ENCODE results near the gene HHLA2.

HHLA2 gene

GRCh38 chr3:108300103-108300849 is 3.9 kb downstream of the HHLA2 start:
- no peak for DNase-seq

GRCh38 chr3:108301695-108302404 is 5.5 kb downstream of the HHLA2 start:
- DNase-seq, result no peak

DNA sequence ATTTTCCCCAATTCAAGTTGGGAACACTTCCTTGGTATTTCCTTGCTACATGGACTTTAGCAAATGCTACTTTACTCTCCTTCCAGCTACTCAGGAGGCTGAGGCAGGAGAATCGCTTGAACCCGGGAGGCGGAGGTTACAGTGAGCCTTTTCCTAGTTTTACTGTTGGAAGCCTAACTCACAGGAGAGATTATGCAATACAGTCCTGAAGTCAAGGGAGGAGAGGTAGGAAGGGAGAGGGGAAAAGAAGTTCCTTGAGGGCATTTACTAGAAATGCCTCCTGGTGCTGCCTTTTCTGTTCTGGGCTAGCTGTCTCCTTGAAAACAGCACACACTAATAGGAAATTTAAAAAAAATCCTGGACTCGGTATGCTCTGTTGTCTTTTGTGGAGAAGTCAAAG is 6.2 kb downstream of the HHLA2 start:
- DNase-seq, result no peak

- no peak for DNase-seq
Measured at GRCh38 chr3:108305484-108306172, 9.3 kb downstream of the HHLA2 start.

- no peak for DNase-seq
Measured at GRCh38 chr3:108311797-108312196, 15.4 kb downstream of the HHLA2 start.

- DNase-seq, result no peak
Measured at GRCh38 chr3:108312656-108313055, 16.3 kb downstream of the HHLA2 start.

DNA sequence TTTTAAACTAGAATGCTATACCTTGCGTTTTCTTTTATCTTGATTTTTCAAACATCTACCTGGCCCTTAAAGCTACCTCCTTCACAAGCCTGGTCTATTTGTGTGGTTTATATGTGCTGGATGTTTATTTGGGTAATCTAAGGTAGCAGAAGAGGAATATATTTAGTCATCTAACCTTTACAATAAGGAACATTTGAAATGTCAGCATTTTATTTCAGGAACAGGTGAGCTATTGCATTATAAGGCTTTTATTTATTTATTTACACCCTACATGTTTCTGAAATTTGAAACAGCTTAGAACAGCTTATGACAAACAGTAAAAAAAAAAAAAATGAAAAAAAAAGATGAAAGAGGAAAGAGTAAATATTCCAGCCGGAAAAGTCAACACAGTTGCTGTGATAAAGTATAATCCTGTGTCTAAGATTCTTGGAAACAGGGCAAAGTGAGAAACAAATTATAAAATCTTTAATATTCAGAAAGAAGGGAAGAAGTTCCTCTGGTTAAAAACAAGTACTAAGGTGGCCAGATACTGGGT is 19.5 kb downstream of the HHLA2 start:
- no peak for DNase-seq

GRCh38 chr3:108319428-108320082 is 23.2 kb downstream of the HHLA2 start:
- no peak for DNase-seq

DNA sequence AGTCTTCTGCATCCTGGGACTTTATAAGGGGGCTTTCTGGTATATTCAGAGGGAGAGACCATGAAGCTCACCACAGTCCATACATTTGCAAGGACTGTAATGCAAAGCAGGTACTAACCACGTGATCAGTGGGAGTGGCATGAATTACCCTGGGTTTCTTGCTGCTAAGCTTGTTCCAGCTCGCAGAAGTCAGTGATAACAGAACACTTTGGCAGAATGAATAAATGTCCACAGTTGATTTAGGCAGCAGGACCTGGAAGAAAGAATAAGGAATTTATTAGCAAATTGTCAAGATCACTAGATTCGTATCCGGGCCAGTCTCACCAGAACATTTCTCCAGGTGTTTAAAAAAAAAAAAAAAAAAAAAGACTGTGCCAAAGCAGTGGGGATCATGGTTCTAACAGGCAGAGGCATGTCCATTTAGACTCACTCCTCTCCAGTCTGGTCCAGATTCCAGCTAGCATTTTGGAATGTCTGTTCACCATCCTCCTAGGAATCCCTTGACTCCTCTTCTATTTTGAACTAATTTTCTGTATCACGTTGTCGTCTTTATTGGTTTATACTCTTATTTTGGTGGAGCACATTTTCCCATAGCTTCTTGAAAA is 24.5 kb downstream of the HHLA2 start:
- no peak for DNase-seq

GRCh38 chr3:108322352-108322751 is 26.0 kb downstream of the HHLA2 start:
- no peak for DNase-seq

DNA sequence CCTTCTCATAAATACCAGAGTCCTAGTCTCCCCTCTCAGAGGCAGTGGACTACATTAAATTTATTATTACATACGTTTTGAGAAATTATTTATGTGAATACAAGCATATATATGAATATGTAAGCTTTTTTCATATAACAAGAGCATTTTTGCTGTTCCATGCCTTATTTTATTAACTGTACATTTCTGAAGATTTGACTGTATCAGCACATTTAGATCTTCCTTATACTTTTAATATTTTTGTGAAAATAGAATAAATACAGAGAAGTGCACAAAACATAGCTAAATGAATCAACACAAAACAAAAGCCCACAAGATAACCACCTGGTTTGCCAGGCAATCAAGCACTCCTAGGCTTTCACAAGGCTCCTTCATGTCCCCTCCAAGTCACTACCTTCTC is 27.8 kb downstream of the HHLA2 start:
- no peak for DNase-seq

DNA sequence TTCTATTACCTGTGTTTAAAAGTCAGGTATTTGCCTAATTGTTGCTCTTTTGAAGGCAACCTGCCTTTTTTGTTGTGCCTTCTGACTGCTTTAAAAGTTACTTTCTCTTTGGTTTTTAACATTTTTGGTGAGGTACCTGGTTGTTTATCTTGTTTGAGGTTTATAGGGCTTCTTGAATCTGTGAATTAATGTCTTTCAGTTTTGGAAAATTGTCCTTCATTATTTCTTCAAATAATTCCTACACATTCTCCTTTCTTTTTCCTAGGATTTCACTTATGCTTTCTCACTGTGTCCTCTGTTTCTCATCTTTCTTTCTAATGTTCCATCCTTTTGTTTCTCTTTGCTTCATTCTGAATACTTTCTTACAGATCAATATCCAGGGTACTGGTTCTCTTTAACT is 30.8 kb downstream of the HHLA2 start:
- no peak for DNase-seq

DNA sequence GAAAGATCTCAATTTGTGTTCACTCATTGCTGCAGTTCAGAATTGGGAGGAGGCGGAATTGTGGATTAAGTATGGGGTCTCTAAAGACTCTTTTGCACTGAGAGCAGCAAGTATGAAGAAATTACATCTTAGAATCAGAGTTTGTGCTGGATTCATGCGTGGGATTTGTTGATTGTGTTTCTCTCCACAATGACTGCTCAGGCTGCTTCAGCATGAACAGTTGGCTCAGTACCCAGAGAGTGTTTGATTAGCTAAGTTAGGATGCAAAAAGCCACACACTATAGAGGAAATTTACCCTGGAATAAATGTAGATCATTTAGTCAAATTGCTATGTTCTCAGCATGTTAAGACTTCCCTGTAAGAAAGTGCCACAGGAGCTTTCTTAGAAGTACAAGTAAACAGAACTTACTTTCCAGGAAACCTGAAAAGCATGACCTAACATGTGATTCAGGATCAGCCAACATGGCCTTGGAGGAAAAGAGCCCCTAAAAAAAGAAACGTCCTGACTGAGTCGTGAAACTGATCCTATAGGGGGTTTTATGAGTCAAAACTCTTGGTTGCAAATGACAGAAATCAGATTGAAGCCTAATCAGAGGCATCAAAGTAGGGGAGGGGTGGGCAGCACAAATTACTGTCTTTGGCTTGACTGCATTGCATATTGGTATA is 32.6 kb downstream of the HHLA2 start:
- no peak for DNase-seq

DNA sequence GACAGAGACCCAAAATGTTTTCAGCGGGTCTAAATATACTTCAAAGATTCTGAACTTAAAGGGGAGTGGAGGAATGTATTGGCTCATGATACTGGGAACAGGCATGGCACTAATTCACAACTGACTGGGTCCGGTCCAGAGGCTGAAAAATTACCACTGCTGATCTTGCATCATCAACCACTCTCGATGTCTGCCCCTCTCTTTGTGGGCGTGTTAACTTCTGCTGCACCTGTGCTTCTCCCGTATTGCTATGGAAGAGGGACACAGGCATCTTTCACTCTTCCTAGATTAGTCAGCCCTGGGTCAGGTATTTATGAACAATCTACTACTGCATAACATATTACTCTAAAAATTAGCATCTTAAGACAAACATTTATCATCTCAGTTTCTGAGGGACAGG is 33.2 kb downstream of the HHLA2 start:
- DNase-seq, result no peak

DNA sequence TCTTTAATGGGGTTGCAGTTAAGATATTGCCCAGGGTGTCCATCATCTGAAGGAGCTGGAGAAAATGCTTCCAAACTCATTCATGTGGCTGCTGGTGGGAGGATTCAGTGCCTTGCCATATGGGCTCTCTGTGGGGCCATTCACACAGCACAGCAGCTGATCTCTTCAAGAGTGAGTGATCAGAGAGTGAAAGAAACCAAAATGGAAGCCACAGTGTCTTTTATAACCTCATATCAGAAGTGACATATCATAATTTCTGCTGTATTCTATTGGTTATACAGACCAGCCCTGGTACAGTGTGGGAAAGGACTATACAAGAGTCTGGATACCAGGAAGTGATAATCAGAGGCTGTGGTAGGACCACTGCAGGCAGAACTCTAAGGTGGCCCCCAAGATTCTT is 33.6 kb downstream of the HHLA2 start:
- no peak for DNase-seq

DNA sequence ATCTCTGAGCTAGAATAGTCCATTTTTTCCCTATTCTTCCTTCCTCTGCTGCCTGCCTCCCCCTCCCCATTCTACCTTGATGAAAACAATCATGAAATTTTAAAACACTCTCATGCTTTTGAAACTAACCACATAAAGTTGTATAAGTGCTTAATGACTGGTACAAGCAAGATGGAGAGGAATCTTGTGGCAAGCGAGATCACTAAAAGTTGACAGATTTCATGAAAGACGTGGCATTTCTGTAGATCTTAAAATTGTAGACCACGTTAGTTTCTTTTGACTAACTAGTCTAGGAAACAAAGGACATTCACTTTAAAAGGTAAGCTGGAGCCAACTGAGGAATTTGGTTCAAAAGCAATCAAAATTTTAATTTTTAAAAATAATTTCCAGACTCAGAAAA is 35.4 kb downstream of the HHLA2 start:
- DNase-seq, result no peak

GRCh38 chr3:108333961-108334360 is 37.6 kb downstream of the HHLA2 start:
- DNase-seq, result no peak

GRCh38 chr3:108334701-108335100 is 38.4 kb downstream of the HHLA2 start:
- DNase-seq, result no peak

GRCh38 chr3:108338901-108339545 is 42.7 kb downstream of the HHLA2 start:
- no peak for DNase-seq

DNA sequence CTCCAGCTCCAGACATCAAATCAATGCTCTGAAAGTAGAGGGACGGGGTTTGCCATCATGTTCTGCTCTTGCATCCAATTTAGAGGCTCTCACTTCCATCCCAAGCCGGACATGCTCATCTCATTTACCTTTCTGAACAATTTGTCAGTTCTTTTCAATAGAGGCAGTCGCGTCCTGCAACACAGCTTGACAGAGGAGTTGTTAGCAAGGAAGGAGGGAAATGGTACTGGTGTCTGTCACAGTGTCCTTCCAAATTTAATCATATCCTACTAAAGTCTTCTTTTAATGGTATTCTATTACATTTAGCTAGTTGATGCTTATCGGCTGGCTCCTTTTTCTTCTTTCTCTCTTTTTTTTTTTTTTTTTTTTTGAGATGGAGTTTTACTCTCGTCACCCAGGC is 45.6 kb downstream of the HHLA2 start:
- no peak for DNase-seq

DNA sequence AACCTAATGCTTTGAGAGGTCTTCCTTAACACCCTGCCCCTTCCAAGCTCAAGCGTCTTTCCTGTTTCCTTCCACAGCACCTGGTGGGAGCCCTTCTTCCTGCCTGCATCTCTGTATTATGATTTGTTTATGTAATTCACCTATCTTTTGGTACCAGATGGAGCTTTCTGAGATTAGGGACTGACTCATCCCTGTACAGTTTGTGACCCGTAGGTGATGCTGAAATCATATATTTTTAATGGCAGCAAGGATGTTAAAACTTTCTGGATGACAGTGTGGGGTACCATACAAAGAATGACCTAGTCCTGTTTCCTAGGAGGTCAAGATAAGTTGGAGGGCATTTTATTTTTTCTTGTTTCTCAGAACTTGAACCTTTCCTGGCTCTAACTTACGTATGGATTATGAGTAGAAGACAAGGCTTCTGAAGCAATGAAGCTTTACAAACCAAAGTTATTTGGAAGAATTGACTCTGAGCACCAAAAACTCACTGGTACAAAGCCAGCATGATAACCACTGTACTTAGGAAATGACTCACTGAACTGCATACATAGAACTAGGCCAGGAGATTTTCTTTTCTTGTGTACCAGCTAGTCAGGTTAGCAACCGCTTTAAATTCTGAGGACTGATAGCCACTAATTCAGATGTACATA is 46.6 kb downstream of the HHLA2 start:
- DNase-seq, result no peak
